Breast epithelium (tissue), 4 donors: ENCODE data around the gene AHRR. TPM values are rescaled to one million over a fixed set of nuclear protein-coding genes. Genes with fewer than 3 reads are reported as not detected.
"Not testable (repeated sequence)": the region's sequence is repeated elsewhere in the genome, so short reads cannot be mapped to it uniquely, and the experiment has no call there.

Experiments
- DNase-seq, 2 donors: peaks; one replicate each; pipeline ENCODE4 v3.0.0-alpha.2; 2019; ENCODE audit warnings: low spot score in 2 of 2
- H3K27ac ChIP-seq, 2 donors: fragments of 200-600 bp; sonication (generic) in 1 of 2; one replicate each; pipeline ENCODE4 v1.5.1; 2016 to 2019; ENCODE audit warnings: mild to moderate bottlenecking in 1 of 2
- H3K27me3 ChIP-seq, 2 donors: fragments of 200-600 bp; sonication (generic) in 1 of 2; one replicate each; pipeline versions ENCODE4 v1.5.1 to v1.6.0; 2017 to 2019; ENCODE audit warnings: control low read depth in 1 of 2, mild to moderate bottlenecking in 1 of 2
- H3K36me3 ChIP-seq: fragments of 200-600 bp; one replicate; pipeline ENCODE4 v1.5.1; 2019
- H3K4me1 ChIP-seq, 2 donors: fragments of 200-600 bp; sonication (generic); one replicate each; pipeline ENCODE4 v1.5.1; 2016 to 2019; ENCODE audit warnings: control low read depth in 1 of 2
- H3K4me3 ChIP-seq, 3 donors: fragments of 200-600 bp; sonication (generic); 1 replicate in 2 of 3; 2 replicates in 1 of 3; pipeline ENCODE4 v1.5.1; 2016 to 2019; ENCODE audit warnings: mild to moderate bottlenecking in 3 of 3, moderate library complexity in 2 of 3
- H3K9me3 ChIP-seq, 2 donors: fragments of 200-600 bp; sonication (generic) in 1 of 2; one replicate each; pipeline ENCODE4 v1.5.1; 2016 to 2019; ENCODE audit warnings: control low read depth in 1 of 2
- CTCF ChIP-seq, 3 donors: fragments of 450-650 bp; IDR thresholded peaks; one replicate each; pipeline ENCODE4 v1.5.1; 2016 to 2017; ENCODE audit warnings: antibody characterized with exemption in 3 of 3, mild to moderate bottlenecking in 3 of 3, moderate library complexity in 3 of 3
- POLR2A ChIP-seq: fragments of 450-650 bp; IDR thresholded peaks from one replicate; pipeline ENCODE4 v1.6.1; 2016; ENCODE audit warnings: antibody characterized with exemption, mild to moderate bottlenecking, moderate library complexity
- POLR2AphosphoS5 ChIP-seq, 3 donors: sonication (generic); formaldehyde crosslinking; IDR thresholded peaks; one replicate each; pipeline ENCODE4 v1.6.1; 2017; ENCODE audit warnings: antibody characterized with exemption in 3 of 3
- intact Hi-C: fragments of 100-400 bp; cut with DNase I; formaldehyde crosslinking; loops from one replicate; pipeline ENCODE4 v1.15.1; 2023; ENCODE audit warnings: low total_unique reads
- total RNA-seq, 3 donors: library from RNA; depleted of rRNA; stranded (reverse); fragments of >200 nt; gene quantifications; one replicate each; pipeline ENCODE4 v1.1.0, GENCODE V29; 2016

Gene AHRR
- total RNA-seq, 3 donors from 2014 or later: 0.88 to 0.98 TPM; not detected in 1

- Histone ChIP-seq H3K36me3 (no peaks in the 10 kb centered on the region), H3K4me3 (no peak overlapping the region), H3K27me3 (peaks cover 0 to 3% of the 10 kb centered on the region in 2 donors), H3K9me3 (no peaks in the 10 kb centered on the region), H3K4me1 (no peaks in the 10 kb centered on the region), H3K27ac (no peak overlapping the region)
- no peak for TF ChIP-seq CTCF (IDR thresholded peaks at IDR 0.05)
- TF ChIP-seq POLR2A: no peak
- TF ChIP-seq POLR2AphosphoS5 (IDR thresholded peaks at IDR 0.05): no peak
- no peak for DNase-seq
- intact Hi-C loops: no loop called here
These were observed 85.5 kb downstream of the AHRR start for GRCh38 chr5:407051-407450.

GRCh38 chr5:407801-408268 lies 86.3 kb downstream of the AHRR start:
- Histone ChIP-seq H3K4me1 (no peaks in the 10 kb centered on the region), H3K27me3 (no peaks in the 10 kb centered on the region), H3K36me3 (no peaks in the 10 kb centered on the region), H3K9me3 (no peaks in the 10 kb centered on the region), H3K27ac (no peak overlapping the region), H3K4me3 (no peak overlapping the region)
- intact Hi-C loops: no loop called here
- TF ChIP-seq POLR2AphosphoS5 (IDR thresholded peaks at IDR 0.05) (no peak), POLR2A (no peak), CTCF (IDR thresholded peaks at IDR 0.05) (no peak)
- DNase-seq: no peak

GRCh38 chr5:410911-411517 lies 89.5 kb downstream of the AHRR start:
- Histone ChIP-seq H3K9me3 (no peaks in the 10 kb centered on the region), H3K4me1 (no peaks in the 10 kb centered on the region), H3K4me3 (no peak overlapping the region), H3K27me3 (no peaks in the 10 kb centered on the region), H3K27ac (no peak overlapping the region), H3K36me3 (no peaks in the 10 kb centered on the region)
- intact Hi-C loops: no loop called here
- no peak for DNase-seq
- TF ChIP-seq CTCF (IDR thresholded peaks at IDR 0.05): no peak
- no peak for TF ChIP-seq POLR2AphosphoS5 (IDR thresholded peaks at IDR 0.05)
- TF ChIP-seq POLR2A: no peak

- Histone ChIP-seq H3K4me1 (no peaks in the 10 kb centered on the region), H3K27ac (no peak overlapping the region), H3K4me3 (no peak overlapping the region), H3K9me3 (no peaks in the 10 kb centered on the region), H3K27me3 (no peaks in the 10 kb centered on the region), H3K36me3 (no peaks in the 10 kb centered on the region)
- no peak for TF ChIP-seq POLR2AphosphoS5 (IDR thresholded peaks at IDR 0.05)
- intact Hi-C loops: no loop called here
- DNase-seq: peak in 1 of 2 donors; percentile 19
These were observed 90.2 kb downstream of the AHRR start for GRCh38 chr5:411728-412127.

- intact Hi-C loops, H3K27me3 ChIP-seq, H3K4me1 ChIP-seq, H3K4me3 ChIP-seq, H3K36me3 ChIP-seq, H3K9me3 ChIP-seq: not testable (repeated sequence)
- peak overlapping the region in 1 of 2 donors; percentile 73 for H3K27ac ChIP-seq
- peak; percentile 24 to 57 for DNase-seq
These were observed 93.7 kb downstream of the AHRR start for GRCh38 chr5:414991-415927.
